ENCODE results near the gene TMEM154. TPM values are rescaled to one million over a fixed set of nuclear protein-coding genes. Genes with fewer than 3 reads are reported as not detected.

The TMEM154 gene
- polyA plus RNA-seq, 1 donor from 2014 or later = not detected

DNA sequence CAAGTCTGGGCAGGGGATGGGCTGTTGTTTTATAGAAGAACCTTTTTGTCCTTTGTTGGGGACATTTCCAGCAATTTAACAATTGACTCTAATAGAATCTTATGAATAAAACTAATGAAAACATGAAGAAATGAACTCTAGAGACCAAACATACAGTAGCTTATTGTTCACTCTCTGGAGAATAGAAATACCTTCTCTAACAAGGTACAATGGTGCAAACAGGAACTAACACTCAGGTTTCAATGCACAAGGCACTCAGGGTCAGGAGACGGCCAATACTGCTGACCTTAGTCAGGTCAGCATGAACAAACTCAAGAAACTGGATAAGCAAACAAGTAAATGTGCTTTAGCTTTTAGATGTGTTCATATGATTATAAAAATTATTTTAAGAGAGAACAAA, 104.3 kb downstream of the TMEM154 start:
- no peaks in the 10 kb centered on the region for H3K36me3 ChIP-seq (ENCODE audit: insufficient read depth, low read length)
- TF ChIP-seq TAF1 (IDR thresholded peaks at IDR 0.05; ENCODE audit: low read depth) (no peak), MXI1 (conservative IDR thresholded peaks at IDR 0.05; ENCODE audit: poor library complexity, severe bottlenecking) (no peak), EP300 (conservative IDR thresholded peaks at IDR 0.05; ENCODE audit: poor library complexity, severe bottlenecking) (no peak), RAD21 (conservative IDR thresholded peaks at IDR 0.05) (no peak)
- no peaks in the 10 kb centered on the region for H3F3A ChIP-seq (ENCODE audit: insufficient read depth, low read length, poor library complexity, severe bottlenecking)
- no peaks in the 10 kb centered on the region for H4K20me1 ChIP-seq (ENCODE audit: insufficient read depth)
- H3K9me2 ChIP-seq (ENCODE audit: insufficient read depth, low read length) = no peaks in the 10 kb centered on the region
- no peak overlapping the region for H3K4me3 ChIP-seq (ENCODE audit: low read length)
- H3K4me2 ChIP-seq (ENCODE audit: low read length) = no peak overlapping the region
- no peak overlapping the region for H2AFZ ChIP-seq (ENCODE audit: low read depth, low read length)
- no peak overlapping the region for H3K9ac ChIP-seq (ENCODE audit: low read length)
- no peaks in the 10 kb centered on the region for H3K9me3 ChIP-seq (ENCODE audit: low read length)
- H3K27me3 ChIP-seq (ENCODE audit: insufficient read depth, low read depth, low read length) = no peaks in the 10 kb centered on the region
- H3K79me2 ChIP-seq (replicated peaks; ENCODE audit: insufficient read depth, low read length) = no peaks in the 10 kb centered on the region
- H3K27ac ChIP-seq (ENCODE audit: low read length) = no peak overlapping the region

- Histone ChIP-seq H3K36me3 (ENCODE audit: insufficient read depth, low read length) (no peaks in the 10 kb centered on the region), H3K4me3 (ENCODE audit: low read length) (no peak overlapping the region), H3K27ac (ENCODE audit: low read length) (no peak overlapping the region), H3K9ac (ENCODE audit: low read length) (no peak overlapping the region), H3K9me2 (ENCODE audit: insufficient read depth, low read length) (no peaks in the 10 kb centered on the region), H3F3A (ENCODE audit: insufficient read depth, low read length, poor library complexity, severe bottlenecking) (no peaks in the 10 kb centered on the region), H3K27me3 (ENCODE audit: insufficient read depth, low read depth, low read length) (no peaks in the 10 kb centered on the region), H3K79me2 (replicated peaks; ENCODE audit: insufficient read depth, low read length) (no peaks in the 10 kb centered on the region), H3K9me3 (ENCODE audit: low read length) (no peaks in the 10 kb centered on the region), H4K20me1 (ENCODE audit: insufficient read depth) (no peaks in the 10 kb centered on the region), H3K4me2 (ENCODE audit: low read length) (no peak overlapping the region), H2AFZ (ENCODE audit: low read depth, low read length) (no peak overlapping the region)
- TF ChIP-seq, protein P1, sequence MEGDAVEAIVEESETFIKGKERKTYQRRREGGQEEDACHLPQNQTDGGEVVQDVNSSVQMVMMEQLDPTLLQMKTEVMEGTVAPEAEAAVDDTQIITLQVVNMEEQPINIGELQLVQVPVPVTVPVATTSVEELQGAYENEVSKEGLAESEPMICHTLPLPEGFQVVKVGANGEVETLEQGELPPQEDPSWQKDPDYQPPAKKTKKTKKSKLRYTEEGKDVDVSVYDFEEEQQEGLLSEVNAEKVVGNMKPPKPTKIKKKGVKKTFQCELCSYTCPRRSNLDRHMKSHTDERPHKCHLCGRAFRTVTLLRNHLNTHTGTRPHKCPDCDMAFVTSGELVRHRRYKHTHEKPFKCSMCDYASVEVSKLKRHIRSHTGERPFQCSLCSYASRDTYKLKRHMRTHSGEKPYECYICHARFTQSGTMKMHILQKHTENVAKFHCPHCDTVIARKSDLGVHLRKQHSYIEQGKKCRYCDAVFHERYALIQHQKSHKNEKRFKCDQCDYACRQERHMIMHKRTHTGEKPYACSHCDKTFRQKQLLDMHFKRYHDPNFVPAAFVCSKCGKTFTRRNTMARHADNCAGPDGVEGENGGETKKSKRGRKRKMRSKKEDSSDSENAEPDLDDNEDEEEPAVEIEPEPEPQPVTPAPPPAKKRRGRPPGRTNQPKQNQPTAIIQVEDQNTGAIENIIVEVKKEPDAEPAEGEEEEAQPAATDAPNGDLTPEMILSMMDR (IDR thresholded peaks at IDR 0.05; ENCODE audit: poor library complexity, severe bottlenecking) = no peak
- TF ChIP-seq REST (IDR thresholded peaks at IDR 0.05; ENCODE audit: borderline replicate concordance) = no peak
- TF ChIP-seq TAF1 (IDR thresholded peaks at IDR 0.05; ENCODE audit: low read depth) = no peak
- TF ChIP-seq MXI1 (conservative IDR thresholded peaks at IDR 0.05; ENCODE audit: poor library complexity, severe bottlenecking) = no peak
- no peak for TF ChIP-seq POLR2AphosphoS5 (IDR thresholded peaks at IDR 0.05)
- TF ChIP-seq SMC3 (conservative IDR thresholded peaks at IDR 0.05; ENCODE audit: poor library complexity) = no peak
- TF ChIP-seq RAD21 (conservative IDR thresholded peaks at IDR 0.05) = no peak
- TF ChIP-seq EP300 (conservative IDR thresholded peaks at IDR 0.05; ENCODE audit: poor library complexity, severe bottlenecking) = no peak
- no peak for TF ChIP-seq EZH2 (IDR thresholded peaks at IDR 0.05; ENCODE audit: borderline replicate concordance, insufficient read depth, low read length, poor library complexity, severe bottlenecking)
Observed at GRCh38 chr4:152573861-152574260, 105.9 kb downstream of the TMEM154 start.
